ENCODE measurements around the gene ARMC10.
"Not testable (repeated sequence)": the region's sequence is repeated elsewhere in the genome, so short reads cannot be mapped to it uniquely, and the experiment has no call there.

DNA sequence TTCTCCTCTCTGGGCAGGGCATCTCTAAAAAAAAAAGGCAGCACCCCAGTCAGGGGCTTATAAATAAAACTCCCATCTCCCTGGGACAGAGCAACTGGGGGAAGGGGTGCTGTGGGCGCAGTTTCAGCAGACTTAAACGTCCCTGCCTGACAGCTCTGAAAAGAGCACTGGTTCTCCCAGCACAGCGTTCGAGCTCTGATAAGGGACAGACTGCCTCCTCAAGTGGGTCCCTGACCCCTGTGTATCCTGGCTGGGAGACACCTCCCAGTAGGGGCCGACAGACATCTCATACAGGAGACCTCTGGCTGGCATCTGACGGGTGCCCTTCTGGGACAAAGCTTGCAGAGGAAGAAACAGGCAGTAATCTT is 31.7 kb downstream of the ARMC10 start:
- not testable (repeated sequence) for TF ChIP-seq CTCF (conservative IDR thresholded peaks at IDR 0.05; ENCODE audit: low read depth in 2 of 2); POLR2AphosphoS5 (IDR thresholded peaks at IDR 0.05; ENCODE audit: low read depth); EZH2 (IDR thresholded peaks at IDR 0.05; ENCODE audit: low read depth, unreplicated experiment); ZNF114 (CRISPR knock-in tag; IDR thresholded peaks at IDR 0.05); CREB1 (CRISPR knock-in tag; IDR thresholded peaks at IDR 0.05; ENCODE audit: low read depth)
